BE2C (cell line): ENCODE results near the gene STARD3.

Experiments
- DNase-seq: peaks from one replicate; pipeline ENCODE4 v3.0.0-alpha.2; 2020
- H3K27me3 ChIP-seq: fragments of 250-450 bp; sonication (Bioruptor Pico); 2 replicates; pipeline ENCODE4 v1.5.1; 2020; ENCODE audit warnings: mild to moderate bottlenecking
- H3K36me3 ChIP-seq: fragments of 250-450 bp; sonication (Bioruptor Pico); 2 replicates; pipeline ENCODE4 v1.5.1; 2020; ENCODE audit warnings: mild to moderate bottlenecking
- H3K4me1 ChIP-seq: fragments of 250-450 bp; sonication (Bioruptor Pico); 2 replicates; pipeline ENCODE4 v1.5.1; 2020
- H3K4me3 ChIP-seq: 2 replicates; pipeline ENCODE4 v1.5.1; 2011; ENCODE audit warnings: low read depth, low read length
- H3K9me3 ChIP-seq: fragments of 250-450 bp; sonication (Bioruptor Pico); 2 replicates; pipeline ENCODE4 v1.5.1; 2020
- CTCF ChIP-seq: IDR thresholded peaks from 2 replicates; pipeline ENCODE4 v1.5.1; 2012; ENCODE audit warnings: mild to moderate bottlenecking, low read depth, low read length

STARD3 gene

DNA sequence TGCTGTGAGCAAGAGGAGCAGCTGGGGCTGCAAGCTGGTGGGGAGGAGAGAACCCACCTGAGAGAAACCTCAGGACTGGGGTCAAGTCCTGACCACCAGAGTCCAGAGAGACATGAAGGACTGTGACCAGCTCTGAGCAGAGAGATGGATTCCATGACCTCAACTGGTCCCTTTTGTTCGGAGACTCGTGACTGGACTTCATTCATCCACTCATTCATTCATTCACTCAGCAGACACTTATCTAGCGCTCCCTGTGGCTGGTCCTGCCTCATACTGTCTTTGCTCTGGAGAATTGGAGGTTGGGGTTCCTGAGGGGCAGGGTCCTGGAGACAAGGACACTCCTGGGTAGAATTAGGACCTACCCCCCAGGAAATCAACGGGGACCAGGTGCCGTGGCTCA lies 67.0 kb downstream of the STARD3 start:
- H3K4me3 ChIP-seq = no peak overlapping the region
- DNase-seq = no peak
- no peaks in the 10 kb centered on the region for H3K4me1 ChIP-seq
- no peaks in the 10 kb centered on the region for H3K36me3 ChIP-seq
- TF ChIP-seq CTCF = no peak
- peaks cover 49% of the 10 kb centered on the region for H3K27me3 ChIP-seq
- H3K9me3 ChIP-seq = no peaks in the 10 kb centered on the region

- no peak for TF ChIP-seq CTCF
- Histone ChIP-seq H3K36me3 (no peaks in the 10 kb centered on the region), H3K9me3 (no peaks in the 10 kb centered on the region), H3K4me3 (no peak overlapping the region), H3K4me1 (no peaks in the 10 kb centered on the region), H3K27me3 (peaks cover 38% of the 10 kb centered on the region)
- no peak for DNase-seq
Observed at GRCh38 chr17:39704821-39705551, 68.0 kb downstream of the STARD3 start.

GRCh38 chr17:39705786-39706348 lies 68.9 kb downstream of the STARD3 start:
- Histone ChIP-seq H3K4me3 (no peak overlapping the region), H3K27me3 (peaks cover 30% of the 10 kb centered on the region), H3K36me3 (no peaks in the 10 kb centered on the region), H3K4me1 (no peaks in the 10 kb centered on the region), H3K9me3 (no peaks in the 10 kb centered on the region)
- no peak for DNase-seq
- TF ChIP-seq CTCF = no peak

DNA sequence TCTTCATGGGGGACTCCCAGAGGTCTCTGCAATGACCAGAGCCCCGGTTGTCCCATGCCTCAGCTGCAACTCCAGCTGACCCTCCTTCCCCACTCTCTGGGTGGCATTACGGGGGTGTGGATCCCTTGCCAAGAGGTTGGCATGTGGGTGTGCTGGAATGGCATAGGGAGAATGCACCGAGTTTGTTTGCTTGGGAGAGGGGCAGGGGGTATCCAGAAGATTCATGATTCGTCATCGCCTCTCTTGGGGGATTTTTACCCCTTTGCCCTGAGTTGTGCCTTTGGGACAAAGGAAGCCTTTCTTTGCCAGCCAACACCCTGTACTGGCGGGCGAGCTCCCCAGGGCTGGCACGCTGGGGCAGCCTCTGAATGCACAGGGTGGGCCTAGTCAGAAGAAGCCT lies 69.4 kb downstream of the STARD3 start:
- DNase-seq = no peak
- no peak for TF ChIP-seq CTCF
- Histone ChIP-seq H3K4me3 (no peak overlapping the region), H3K4me1 (no peaks in the 10 kb centered on the region), H3K27me3 (peaks cover 24% of the 10 kb centered on the region), H3K9me3 (no peaks in the 10 kb centered on the region), H3K36me3 (no peaks in the 10 kb centered on the region)

DNA sequence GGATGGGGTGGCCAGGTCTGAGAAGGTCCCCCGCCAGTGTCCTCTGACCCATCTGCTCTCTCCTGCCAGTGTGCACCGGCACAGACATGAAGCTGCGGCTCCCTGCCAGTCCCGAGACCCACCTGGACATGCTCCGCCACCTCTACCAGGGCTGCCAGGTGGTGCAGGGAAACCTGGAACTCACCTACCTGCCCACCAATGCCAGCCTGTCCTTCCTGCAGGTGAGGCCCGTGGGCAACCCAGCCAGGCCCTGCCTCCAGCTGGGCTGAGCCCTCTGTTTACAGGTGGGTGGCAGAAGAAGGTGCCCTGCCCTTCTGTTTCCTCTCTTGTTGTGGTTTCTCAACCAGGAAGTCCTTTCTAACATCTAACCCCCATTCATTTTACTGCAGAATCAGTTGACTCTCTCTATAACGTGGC lies 70.0 kb downstream of the STARD3 start:
- no peak overlapping the region for H3K4me3 ChIP-seq
- no peak for TF ChIP-seq CTCF
- H3K27me3 ChIP-seq = peaks cover 19% of the 10 kb centered on the region
- H3K36me3 ChIP-seq = no peaks in the 10 kb centered on the region
- no peak for DNase-seq
- H3K4me1 ChIP-seq = no peaks in the 10 kb centered on the region
- H3K9me3 ChIP-seq = no peaks in the 10 kb centered on the region

- H3K4me3 ChIP-seq = no peak overlapping the region
- no peaks in the 10 kb centered on the region for H3K4me1 ChIP-seq
- no peaks in the 10 kb centered on the region for H3K36me3 ChIP-seq
- peaks cover 10% of the 10 kb centered on the region for H3K27me3 ChIP-seq
- no peaks in the 10 kb centered on the region for H3K9me3 ChIP-seq
- no peak for DNase-seq
- TF ChIP-seq CTCF = no peak
Observed at GRCh38 chr17:39709319-39709997, 72.5 kb downstream of the STARD3 start.
